GM19467 (cell line): Measurements from ENCODE around the gene VSIG10L2.
"Not testable (repeated sequence)": the region's sequence is repeated elsewhere in the genome, so short reads cannot be mapped to it uniquely, and the experiment has no call there.

ENCODE experiments used
- ATAC-seq: cut with Tn5 transposase; IDR thresholded peaks from one replicate; pipeline ENCODE4 v1.9.1; 2021; ENCODE audit warnings: mild to moderate bottlenecking, moderate library complexity; ENCODE audit not compliant: unreplicated experiment

The VSIG10L2 gene

DNA sequence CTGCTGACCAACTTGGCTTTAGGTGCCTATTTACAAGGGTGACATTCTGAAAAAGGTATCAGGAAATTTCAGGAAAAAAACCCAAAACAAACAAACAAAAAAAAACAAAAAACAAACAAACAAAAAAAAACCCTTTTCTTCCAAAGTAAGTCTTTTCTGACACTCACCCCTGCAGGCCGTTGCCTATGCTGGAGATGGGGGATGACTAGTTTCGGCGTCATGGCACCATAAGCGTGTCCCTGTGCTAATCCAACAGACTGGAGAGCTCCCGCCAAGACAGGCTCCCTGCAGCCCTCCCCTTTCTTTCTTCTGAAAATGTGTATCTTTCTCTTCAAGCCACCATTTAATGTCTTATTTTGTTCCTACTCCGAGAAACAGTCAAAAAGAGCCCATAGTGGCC lies 13.7 kb downstream of the VSIG10L2 start:
- ATAC-seq = no peak

DNA sequence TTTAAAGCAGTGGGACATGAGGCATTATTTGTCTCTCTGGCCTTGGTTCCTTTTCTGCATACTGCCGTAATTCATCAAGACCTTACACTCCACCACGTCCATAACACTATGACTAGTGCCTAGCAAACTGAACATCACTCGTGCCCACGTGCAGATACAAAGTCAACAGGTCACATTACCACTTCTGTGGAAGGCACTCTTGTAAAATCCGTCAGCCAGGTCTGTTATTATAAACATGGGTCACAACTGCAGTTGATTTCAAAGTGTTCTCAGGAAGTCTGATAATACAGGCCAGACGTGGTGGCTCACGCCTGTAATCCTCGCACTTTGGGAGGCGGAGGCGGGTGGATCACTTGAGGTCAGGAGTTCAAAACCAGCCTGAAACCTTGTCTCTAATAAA lies 14.1 kb downstream of the VSIG10L2 start:
- no peak for ATAC-seq

DNA sequence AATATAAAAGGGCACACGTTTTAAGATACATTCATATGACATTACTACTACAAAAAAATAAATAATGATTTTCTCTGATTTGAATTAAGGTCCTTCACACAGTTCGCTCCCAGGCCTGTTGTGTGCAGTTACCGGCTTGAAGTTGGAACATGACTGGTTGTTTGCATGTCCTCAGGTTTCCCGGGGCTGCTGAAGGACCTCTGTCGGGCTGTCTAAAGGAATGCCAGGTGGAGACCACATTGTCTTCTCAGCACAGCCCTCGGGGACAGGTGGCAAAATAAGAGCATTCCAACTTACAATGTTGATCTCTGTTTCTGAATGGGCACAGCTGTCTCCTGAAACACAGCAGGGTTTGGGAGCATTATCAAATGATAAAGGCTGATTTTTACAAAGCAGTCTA lies 14.9 kb downstream of the VSIG10L2 start:
- no peak for ATAC-seq

DNA sequence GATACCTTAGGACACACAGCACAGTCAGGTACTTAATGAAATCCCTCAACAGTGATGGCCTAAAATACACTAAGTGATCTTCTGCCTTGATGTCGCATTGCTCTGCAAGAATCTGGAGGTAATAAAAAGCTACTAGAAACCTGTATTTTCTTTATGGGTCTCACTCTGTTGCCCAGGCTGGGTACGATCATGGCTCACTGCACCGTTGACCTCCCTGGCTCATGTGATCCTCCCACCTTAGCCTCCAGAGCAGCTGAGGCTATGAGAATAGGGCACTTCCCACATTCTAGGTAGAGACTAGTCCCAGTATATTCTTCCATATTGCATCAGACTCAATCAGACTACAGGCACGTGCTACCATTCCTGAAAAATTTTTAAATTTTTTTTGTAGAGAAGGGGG lies 21.7 kb downstream of the VSIG10L2 start:
- no peak for ATAC-seq

DNA sequence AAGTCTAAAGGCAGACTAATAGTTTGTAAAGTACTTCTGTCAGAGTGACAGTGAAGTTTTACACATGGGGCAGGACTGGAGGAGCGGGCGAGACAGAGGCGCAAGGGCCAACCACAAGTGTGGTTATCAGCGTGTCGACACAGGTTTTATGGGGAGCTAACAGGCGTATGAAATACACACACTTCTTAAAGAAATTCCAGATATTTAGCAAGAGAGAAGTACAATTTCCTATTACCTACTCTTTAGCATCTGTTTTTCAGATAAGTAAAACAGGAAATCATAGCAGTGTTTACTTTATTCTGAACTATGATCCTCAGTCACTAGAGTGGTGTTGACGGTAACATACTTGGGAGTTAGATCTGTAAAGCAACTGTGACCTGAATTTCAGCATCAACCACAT lies 22.5 kb downstream of the VSIG10L2 start:
- no peak for ATAC-seq

DNA sequence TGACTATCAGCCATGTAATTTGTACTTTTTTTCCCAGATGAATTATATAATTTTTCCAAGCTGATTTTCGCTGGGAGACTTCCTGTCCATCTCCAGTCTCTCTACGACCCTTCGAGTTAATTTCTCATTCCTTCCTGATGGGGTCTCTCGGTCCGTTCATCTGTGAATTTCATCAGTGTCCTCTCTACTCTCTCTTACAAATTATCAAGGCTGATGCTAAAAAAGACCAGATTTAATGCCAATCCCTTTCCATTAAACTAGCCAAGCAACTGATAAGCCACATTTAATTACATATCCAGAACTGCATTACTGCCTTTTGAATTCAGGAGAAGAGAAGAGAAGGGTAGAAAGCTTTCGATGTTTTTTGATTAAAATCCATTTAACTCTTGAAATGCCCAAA lies 25.8 kb downstream of the VSIG10L2 start:
- no peak for ATAC-seq

DNA sequence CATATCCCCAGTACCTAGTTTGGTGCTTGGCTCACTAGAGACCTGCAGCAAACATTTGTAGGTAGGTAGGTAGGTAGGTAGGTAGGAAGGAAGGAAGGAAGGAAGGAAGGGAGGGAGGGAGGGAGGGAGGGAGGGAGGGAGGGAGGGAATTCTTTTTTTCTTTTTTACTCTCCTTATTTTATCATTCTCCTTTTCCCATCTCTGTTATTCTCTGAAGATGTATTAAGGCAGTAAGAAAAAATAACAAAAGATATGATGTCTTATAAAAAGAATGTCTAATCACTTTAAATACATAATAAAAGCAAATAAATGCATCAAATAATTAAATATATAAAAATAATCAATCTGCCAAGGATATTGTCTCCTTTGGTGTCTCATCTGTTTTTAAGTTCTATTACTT lies 28.4 kb downstream of the VSIG10L2 start:
- ATAC-seq = no peak

DNA sequence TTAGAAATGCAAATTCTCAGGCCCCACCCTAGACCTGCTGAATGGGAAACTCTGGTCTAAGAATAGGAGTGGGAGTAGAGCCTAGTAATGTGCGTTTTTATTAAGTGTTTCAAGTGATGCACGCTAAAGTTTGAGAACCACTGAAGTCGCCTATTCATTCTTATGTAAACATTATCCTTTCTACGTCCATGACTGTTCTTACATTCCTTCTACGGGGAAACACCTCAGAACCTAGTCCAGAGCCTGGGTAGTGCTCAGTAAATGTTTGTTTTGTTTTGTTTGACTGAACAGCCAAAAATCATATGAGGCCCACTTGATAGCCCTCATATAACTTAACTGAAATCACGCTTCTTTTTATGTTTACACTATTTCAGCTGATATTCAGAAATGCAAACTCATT lies 29.8 kb downstream of the VSIG10L2 start:
- ATAC-seq = no peak

DNA sequence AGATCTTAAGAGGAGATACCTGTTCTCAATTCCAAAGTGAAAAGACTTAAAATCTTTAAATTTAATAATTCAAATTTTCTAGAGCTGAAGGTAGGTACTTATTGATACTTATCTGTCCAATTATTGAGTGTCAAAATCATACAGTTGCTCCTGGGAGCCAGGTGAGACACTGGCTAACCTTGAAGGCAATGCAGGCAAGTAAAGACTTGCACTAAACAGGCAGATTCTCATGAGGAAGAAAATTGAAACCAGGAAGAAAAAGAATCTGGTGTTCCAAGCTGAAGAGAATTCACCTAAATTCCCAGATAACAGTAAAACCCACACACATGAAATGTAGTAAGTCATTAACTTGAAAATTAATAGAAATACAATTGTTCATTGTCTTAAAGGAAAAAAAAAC lies 30.3 kb downstream of the VSIG10L2 start:
- ATAC-seq = no peak

DNA sequence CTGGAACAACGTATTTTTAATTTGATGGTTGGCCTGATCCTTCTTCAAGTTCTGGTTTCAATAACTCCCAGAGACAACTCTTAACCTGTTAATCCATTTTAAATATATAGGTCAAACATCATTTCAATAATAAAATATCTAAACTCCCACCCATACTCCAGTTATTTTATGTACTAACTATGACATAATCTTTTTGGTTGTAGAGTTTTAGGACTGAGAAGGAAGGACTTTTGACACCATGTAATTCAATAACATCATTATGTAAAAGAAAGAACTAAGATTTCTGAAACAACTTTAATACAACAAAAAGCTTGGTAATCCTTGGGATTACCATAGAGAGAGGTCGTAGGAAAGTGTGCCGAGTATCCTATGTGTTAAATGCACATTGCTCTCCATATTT lies 31.5 kb downstream of the VSIG10L2 start:
- no peak for ATAC-seq

DNA sequence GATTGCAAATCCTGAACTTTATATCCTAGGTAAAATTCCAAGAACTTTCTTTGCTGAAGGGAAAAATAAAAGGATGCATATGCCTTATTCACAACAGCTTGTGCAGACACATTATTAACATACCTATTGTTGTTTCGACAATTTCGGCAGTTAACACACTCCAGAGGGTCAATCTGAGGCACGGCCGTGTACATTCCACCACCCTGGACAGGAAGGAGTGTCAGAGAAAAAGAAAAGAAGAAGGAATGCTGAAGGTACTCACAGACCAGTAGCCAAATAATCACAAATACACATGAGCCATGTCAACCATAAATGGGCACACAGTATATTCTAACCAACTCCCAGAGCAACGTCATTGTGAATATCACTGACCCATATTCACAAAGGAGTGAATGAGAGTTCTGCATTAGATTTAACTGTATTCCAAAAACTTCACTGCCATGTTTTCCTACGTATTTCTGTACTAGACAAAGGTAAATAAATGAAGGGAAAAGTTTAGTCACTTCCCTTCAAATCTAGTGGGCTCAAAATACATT lies 32.4 kb downstream of the VSIG10L2 start:
- ATAC-seq = no peak

DNA sequence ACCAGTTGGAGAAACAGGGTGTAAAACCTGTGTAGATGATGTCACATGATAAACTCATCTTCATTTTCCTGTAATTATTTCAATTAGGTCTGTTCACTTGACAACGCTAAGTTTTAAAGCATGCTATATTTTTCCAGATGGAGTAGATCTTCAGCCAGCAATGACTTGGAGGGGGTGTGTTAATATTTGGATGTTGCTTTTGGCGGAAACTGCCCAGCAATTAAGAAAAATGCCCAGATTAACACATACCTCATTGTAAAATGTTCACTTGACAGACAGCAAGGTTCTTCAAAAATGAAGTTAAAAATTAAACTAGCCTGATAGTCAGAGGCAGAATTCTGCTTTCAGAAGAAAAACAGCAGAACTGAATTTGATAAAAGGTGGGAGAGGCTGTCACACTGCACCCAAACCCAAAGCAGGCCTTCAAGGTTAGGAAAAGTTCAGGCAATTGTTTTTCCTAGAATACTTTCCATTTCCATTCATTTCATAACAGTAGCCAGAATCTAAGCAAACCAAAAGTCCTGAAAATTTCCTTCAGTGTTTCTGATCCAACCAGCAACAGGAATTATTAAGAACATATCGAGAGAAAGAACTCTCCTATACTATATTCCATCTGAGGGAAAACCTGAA lies 33.0 kb downstream of the VSIG10L2 start:
- ATAC-seq = no peak

DNA sequence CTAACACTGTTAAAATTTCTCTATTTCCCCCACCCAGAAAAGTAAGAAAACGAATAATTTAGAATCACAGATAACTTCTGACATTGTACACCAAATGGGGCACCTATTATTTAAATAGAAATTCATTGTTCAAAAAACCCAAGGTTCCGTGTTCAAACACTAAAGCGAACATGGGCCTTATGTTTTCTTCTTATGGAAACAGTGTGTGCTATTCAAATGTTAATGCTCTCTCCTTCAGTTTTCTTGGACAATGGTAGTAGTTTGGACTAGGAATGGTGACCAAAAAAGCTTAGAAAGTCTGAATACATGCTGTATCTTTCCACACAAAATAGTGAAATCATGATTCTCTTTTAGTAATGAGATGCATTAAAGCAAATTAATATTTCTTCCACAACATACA lies 33.7 kb downstream of the VSIG10L2 start:
- ATAC-seq = no peak

DNA sequence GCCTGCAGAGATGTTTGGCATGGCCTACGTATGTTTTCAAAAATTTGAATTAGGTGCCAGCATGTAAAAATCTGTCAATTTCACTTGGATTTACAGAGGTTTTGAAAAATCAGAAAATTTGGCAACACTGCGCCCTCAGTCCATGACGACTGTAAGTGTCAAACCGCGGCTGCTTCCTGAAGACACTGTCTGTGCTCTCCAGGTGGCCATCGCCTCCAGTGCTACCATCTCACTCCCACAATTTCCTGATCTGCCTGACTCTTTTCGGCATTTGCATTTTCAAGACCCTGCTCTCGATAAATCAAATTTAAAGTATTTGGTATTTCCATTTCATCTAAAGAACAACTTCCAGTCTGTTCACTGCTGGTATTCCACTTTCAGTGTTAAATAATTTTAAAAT lies 34.6 kb downstream of the VSIG10L2 start:
- ATAC-seq = no peak

DNA sequence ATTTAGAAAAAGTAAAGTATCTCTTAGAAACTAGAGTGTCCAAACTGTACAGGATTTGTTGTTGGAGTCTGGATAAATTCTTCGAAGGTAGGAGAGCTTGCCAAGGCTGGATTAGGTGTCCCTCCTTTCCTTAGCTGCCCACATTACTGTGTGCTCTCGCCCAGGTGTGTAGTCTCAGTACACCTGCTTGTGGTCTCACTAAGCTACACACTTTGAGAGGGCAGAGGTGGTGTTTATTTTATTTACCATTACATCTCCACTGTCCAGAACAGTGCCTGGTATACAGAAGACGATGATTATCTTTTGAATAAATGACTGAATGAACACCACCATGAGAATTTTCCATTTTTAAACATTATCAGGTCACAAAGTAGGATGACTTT lies 36.5 kb downstream of the VSIG10L2 start:
- no peak for ATAC-seq

DNA sequence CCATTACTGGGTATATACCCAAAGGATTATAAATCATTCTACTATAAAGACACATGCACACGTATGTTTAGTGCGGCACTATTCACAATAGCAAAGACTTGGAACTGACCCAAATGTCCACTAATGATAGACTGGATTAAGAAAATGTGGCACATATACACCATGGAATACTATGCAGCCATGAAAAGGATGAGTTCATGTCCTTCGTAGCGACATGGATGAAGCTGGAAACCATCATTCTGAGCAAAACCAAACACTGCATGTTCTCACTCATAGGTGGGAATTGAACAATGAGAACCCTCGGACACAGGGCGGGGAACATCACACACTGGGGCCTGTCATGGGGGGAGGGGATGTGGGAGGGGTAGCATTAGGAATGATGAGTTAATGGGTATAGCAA lies 40.1 kb downstream of the VSIG10L2 start:
- ATAC-seq = not testable (repeated sequence)

DNA sequence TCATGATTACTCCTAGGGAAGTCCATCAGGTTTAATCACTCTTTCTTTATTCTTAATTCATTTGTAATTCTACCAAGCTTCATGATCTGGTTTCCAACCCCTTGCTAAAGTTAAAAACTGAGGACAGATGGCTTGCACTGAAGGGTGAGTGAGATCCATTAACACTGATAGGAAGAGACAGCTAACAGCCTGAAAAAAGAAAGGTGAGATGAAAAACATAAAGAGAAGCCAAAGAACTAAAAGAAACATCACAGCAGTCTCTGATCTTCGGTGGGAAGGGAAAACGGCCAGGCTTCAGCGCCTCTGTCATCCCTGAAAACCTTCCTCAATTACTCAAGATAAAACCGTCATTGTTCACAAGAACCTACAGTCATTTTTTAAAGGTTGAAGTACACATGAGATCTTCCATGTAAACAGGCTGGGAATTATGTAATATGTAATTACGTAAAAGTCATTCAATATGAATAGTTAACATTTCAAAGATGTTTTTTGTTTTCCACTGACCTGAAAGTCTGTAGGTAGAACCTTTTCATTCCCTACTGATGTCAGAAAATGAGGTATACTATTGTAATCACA lies 41.3 kb downstream of the VSIG10L2 start:
- no peak for ATAC-seq

DNA sequence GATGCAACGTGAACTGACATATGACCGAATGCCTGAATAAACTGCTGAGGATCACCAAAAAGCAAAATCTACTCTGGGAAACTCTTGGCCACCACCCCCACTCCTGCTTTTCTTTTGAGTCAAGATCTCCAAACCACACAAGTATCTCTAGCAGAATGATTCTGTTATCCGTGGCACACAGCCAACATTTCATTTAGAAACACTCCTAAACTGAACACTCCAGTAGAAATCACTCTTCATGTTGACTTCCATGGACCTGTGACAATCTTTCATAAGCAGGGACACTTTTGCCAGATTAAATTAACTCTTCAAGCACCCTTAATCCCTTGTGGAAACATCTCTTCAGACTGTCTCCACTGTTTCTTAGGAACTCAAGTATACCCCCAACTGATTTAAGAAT lies 44.4 kb downstream of the VSIG10L2 start:
- ATAC-seq = no peak

DNA sequence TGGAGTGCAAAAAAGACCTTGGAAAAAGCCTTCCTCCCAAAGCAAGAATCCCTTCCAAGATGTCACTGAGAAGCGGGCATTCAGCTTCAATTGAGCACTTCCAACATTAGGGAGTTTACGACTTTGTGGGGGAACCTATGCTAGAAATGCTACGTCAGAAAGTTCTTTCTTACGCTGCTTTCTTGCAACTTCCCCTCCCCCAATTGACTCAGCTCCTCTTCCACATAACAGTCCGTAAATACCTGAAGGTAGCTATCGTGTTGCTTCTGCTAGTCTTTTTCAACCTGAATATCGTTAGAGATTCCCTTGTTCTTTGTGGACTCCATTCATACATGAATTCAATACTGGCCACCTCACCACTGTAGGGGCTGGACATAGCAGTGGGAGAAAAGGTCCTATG lies 47.0 kb downstream of the VSIG10L2 start:
- ATAC-seq = no peak

DNA sequence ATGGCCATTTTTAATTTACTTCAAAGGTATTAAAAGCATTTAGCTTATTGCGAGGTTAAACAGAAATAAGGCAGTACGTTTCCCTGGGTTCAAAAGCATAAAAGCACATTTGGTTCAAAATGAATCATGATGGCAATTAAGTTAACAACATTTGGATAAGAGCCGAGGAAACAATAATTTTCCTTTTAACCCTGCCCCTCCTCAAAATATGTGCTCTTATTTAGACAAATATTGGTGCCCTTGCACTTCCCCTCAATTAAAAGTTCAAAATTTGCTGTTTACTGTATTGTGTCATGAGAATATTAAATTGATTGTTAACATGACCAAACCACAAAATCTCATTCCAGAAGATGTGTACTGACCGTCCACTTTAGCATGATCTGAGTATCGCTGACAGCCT lies 48.7 kb downstream of the VSIG10L2 start:
- ATAC-seq = no peak

DNA sequence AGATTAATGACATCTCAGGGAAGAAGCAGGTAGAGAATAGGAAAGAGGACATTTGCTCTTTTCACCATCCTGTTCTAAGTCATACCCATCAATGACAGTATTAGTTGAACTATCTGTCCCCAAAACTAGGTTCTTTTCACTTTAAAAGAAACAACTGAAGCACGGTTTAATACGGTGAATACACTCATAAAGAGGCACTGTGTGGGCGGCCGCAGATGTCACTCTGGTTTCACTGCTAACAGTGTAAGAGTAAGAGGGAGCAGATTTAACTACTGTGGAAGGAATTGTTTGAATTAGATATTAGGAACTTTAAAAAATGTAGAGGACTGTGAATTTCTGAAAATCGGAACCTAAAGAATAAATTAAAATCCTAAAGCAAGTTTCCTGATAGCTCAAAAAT lies 49.5 kb downstream of the VSIG10L2 start:
- ATAC-seq = no peak

DNA sequence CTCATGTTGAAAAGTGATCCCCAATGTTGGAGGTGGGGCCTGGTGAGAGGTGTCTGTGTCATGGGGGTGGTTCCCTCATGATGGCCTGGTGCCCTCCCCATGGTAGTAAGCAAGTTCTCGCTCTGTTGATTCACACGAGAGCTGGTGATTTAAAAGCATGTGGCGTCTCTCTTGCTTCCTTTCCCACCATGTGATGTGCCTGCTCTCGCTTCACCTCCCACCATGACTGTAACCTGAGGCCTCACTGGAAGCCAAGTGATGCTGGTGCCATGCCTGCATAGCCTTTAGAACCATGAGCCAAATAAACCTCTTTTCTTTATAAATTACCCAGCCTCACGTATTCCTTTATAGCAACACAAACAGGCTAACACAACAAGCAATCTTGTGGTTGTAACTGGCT lies 52.4 kb downstream of the VSIG10L2 start:
- no peak for ATAC-seq
